DMS 273 treated with DMSO at 0.1 percent for 48 hours (cell line): ENCODE data around the gene SPEN.
"Not testable (repeated sequence)": the region's sequence is repeated elsewhere in the genome, so short reads cannot be mapped to it uniquely, and the experiment has no call there.

Source experiments
- DNase-seq: peaks from one replicate; lab custom pipeline; 2025; lab: John Stamatoyannopoulos, UW

SPEN gene

DNA sequence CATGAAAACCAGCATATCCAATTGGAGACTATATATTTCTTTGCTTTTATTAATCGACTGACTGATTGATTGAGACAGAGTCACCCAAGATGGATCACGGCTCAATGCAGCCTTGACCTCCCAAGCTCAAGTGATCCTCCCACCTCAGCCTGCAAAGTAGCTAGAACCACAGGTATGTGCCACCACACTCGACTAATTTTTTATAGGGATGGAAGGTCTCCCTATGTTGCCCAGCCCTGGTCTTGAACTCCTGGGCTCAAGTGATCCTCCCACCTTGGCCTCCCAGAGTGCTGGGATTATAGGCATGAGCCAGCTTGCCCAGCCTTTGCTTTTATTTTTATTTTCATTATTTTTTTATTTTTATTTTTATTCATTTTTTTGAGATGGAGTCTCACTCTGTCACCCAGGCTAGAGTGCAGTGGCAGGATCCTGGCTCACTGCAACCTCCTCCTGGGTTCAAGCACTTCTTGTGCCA is 5.4 kb downstream of the SPEN start:
- no peak for DNase-seq

DNA sequence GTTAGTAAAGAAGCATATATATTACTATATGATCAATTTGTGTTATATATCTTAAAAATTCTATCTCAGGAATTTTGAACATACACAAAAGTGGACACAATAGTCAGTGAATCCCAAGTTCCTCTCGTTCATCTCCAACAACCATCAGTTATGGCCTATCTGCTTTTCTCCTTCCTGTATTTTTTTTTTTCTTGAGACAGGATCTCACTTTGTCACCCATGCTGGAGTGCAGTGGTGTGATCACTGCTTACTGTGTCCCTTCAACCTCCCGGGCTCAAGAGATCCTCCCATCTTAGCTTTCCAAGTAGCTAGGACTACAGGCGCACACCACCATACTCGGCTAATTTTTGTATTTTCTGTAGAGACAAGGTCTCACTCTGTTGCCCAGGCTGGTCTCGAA is 9.4 kb downstream of the SPEN start:
- no peak for DNase-seq

DNA sequence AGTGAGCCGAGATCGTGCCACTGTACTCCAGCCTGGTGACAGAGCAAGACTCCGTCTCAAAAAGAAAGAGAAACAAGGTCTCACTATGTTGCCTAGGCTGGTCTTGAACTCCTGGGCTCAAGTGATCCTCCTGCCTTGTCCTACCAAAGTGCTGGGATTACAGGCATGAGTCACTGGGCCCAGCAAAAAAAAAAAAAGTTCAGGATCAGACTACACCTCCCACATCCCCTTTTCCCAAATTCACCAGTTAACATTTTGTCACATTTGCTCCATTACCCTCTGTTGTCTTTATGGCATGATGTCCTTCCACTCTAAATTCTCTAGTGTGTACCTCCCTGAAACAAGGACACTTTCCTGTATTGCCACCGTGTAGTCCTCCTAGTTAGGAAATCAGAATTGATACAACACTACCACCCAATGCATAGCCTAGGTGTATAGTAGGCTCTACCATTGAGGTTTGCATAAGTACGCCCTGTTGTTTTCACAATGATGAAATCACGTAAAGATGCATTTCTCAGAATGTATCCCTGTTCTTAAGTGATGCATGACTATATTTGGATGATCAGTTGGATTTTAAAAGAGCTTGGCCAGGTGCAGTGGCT is 10.7 kb downstream of the SPEN start:
- DNase-seq: no peak

DNA sequence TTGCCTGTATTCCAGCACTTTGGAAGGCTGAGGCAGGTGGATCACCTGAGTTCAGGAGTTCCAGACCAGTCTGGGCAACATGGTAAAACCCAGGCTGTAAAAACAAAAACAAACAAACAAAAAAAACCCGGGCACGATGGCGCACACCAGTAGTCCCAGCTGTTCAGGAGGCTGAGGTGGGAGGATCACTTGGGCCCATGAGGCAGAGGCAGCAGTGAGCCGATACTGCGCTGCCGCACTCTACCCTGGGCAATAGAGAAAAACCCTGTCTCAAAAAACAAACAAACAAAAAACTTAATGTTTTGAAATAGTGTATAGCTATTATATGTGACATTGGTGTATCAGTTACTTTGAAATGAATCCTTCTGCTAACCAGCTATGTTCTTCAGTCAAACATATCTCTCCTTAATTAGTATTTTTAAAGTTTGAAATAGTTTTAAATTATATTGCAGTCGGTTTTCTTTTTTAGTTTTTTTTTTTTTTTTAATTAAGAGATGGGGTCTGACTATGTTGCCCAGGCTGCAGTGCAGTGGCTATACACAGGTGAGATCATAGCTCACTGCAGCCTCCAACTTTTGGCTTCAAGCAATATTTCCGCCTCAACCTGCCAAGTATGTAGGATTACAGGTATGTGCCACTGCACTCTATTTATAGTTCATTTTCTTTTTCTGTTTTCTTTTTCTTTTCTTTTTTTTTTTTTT is 11.3 kb downstream of the SPEN start:
- DNase-seq: no peak

DNA sequence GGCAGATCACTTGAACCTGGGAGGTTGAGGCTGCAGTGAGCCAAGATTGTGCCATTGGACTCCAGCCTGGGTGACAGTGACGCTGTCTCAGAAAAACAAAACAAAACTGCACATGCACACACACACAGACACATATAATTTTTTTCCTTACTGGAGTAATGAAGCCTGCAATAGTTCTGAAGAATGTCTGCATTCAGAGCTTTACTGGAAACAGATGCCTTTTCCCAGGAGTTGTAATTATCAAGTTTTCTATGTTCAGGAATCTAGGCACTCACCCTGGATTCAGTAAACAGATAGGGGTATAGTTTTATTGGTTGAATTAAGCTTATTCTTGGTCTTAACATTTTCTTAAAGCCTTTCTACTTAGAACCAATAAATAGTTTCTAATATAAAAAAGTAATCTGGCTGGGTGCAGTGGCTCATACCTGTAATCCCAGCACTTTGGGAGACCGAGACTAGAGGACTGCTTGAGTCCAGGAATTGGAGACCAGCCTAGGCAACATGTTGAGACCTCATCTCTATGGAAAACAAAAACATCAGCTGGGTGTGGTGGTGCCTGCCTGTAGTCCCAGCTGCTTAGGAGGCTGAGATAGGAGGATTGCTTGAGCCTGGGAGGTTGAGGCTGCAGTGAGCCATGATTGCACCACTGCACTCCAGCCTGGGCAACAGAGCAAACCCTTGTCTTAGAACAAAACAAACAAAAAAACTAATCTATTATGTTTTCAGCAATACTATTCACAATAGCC is 15.8 kb downstream of the SPEN start:
- DNase-seq: no peak

DNA sequence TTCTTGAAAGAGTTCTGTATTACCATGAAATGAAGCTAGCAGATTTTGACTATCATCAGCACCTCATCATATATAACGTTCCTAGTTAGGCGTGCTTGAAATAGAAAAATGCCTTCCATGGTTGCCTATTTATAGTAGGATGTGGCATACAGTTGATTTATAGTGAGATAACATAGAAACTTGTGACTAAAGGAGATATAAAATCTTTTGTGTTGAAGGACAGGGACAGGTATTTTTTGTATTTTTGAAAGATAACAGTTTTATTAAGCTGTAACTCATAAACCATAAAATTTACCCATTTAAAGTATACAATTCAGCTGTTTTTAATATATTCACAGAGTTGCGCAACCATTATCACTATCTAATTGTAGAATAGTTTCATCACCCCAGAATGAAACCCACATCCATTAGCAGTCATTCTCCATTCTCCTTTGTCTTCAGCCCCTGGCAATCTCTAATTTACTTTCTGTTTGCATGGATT is 19.3 kb downstream of the SPEN start:
- no peak for DNase-seq

DNA sequence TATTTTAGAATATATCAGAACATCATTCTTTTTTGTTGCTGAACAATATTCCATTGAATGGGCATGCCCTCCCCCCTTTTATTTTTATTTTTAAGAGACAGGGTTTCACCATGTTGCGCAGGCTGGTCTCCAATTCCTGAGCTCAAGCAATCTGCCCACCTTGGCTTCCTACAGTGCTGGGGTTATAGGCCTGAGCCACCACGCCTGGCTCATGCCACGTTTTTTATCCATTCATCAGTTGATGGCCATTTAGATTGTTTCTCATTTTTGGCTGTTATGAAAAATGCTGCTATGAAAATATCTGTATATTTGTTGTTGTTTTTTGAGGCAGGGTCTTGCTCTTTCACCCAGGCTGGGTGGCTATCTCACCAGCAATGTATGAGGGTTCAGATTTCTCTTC is 19.8 kb downstream of the SPEN start:
- no peak for DNase-seq

DNA sequence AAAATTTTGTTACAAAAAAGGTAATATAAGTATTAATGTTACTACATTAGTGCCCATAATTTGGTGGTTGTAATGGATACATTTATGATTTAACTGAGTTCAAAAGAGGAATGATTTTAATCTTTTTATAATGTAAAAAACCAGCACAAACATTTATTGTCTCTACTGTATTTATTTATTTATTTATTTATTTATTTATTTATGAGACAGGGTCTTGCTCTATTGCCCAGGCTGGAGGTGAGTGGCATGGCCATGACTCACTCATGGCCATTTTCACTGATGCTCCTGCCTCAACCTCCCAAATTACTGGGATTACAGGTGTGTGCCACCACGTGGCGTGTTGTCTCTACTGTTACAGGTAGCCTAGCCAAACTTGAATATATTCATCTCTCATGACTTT is 21.9 kb downstream of the SPEN start:
- no peak for DNase-seq

DNA sequence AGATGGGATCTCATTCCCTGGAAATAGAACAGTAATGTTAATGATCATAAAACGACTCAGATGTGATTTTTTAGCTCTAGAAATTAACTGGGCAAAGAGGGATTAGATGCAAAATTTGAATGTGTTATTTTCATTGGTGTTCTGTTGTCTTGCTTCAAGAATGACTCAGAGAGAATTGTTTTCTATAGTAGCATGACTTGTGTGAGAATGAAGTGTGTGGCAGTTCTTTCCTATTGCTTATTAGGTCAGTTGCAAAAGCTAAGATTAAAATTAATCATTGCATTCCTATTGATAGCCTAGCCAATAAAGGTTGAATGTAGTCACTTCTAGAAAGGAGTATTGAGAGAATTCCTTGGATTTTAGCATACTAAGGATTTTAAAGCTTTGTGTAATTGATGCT is 22.9 kb downstream of the SPEN start:
- DNase-seq: no peak

DNA sequence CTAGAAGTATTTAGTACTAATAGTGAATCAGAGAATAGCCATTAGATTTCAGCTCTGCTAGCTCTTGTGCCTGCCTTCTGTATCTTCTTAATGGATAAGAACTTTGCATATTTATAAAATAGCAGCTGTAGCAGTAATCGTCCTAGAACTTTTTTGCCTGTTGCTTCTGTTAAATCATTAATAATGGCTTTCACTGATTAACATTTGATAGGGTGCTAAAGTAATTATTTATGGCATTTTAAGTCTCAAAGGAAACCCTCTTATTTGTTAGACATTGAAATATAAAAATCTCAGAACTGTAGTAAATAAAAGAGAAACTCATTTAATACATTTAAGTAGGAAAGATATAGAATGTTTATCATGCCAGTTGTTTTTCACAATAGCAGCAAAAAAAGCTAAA is 27.0 kb downstream of the SPEN start:
- no peak for DNase-seq

DNA sequence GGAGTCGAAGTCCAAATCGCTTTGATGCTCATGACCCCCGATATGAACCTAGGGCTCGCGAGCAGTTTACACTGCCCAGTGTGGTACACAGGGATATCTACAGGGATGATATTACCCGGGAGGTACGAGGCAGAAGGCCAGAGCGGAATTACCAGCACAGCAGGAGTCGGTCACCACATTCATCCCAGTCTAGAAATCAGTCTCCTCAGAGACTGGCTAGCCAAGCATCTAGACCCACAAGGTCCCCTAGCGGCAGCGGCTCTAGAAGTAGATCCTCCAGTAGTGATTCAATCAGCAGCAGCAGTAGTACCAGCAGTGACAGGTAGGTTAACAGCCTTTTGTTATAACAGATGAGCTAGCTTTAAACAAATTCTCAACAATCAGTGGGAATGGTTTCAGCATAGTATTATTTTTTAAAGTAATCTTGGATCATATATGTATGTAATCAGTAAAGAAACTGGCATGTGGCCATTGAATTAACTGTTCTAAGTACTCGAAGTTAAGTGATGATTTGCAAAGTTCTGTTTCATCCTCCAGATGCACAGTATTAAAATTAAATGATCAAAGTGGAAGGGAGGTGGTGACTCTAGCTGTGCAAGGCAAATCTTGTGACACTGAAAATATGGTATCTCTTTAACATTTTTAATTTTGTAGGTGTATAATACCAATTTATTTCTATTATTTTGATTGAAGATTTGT is 29.0 kb downstream of the SPEN start:
- no peak for DNase-seq

DNA sequence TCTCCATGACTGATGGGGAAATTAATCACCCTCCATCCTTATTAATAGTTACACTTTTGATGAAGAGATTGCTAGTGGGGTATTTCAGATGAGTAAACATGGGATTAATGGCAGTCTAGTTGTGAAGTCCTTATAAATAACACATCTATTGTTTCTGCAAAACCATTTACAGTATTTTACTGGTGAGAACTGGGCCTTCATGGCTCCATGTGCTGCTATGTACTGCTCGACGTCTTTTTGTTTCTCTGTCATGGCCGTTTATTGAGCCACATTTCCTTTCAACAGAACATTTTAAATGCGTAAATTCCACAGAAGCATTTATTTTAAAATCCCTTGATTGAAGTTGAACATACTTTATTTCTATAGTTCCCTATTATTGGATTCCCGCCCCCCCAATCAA is 34.5 kb downstream of the SPEN start:
- no peak for DNase-seq

DNA sequence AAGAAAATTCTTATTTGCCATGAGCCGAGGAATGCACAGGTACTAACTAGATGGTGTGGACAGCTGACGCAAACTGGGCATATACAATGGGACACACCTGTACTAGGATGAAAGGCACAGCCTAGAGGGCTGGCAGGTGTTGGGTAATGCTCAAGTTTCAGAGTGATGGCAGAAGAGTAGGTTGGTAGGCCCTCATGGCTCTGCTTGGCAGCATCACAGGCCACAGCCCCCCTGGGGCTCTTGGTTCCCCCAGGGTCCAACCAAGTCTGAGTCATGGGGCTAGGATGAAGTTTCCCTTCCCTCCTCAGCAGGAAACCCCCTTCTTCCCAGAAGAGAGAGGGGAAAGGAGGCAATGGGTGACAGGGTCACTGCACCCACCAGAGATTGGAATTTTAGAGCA is 35.2 kb downstream of the SPEN start:
- DNase-seq: no peak

DNA sequence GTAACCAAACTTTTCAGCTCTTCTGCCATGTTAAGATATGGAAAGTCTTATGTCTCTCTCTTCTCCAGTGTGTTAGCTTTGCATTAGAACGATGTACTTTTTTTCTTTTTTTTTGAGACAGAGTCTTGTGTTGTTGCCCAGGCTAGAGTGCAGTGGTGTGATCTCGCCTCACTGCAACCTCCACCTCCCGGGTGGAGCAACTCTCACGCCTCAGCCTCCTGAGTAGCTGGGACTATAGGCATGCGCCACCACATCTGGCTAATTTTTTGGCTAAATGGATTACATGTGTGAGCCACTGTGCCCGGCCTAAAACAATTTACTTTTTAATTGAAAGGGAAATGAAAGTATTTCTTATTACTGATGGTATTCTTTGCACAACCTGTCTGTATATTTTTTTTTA is 35.8 kb downstream of the SPEN start:
- DNase-seq: no peak

DNA sequence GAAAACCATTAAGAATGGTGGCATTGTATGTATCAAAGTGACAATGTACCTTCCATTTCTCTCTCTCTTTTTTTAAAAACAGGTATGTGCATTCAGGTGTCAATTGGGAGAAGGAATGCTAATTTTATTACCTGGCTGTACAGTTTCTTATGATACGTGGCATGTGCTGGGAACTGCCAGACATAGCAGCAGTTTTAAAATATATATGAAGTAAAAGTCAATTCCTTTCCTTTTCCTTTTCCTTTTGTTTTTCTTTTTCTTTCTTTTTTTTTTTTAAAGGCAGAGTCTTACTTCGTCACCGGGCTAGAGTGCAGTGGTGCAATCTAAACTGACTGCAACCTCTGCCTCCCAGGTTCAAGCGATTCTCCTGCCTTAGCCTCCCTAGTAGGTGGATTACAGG is 37.0 kb downstream of the SPEN start:
- no peak for DNase-seq

DNA sequence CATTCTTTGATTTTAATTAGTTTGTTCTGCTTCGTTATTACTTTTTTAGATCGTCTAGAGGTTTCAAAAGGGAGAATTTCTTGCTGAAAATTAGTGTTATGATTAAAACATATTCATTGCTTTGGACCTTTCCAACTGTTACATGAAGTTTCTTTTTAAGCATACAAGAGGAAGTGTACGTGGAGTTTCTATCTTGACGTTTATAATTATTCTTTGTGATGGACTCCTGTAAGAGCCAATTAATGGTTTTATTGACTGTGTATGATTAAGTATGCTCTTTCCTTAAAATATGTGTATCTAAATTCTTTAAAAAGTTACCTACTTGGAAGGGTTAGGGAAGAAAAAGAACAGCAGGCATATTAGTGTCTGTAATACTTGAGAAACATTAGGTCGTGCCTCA is 37.8 kb downstream of the SPEN start:
- no peak for DNase-seq

DNA sequence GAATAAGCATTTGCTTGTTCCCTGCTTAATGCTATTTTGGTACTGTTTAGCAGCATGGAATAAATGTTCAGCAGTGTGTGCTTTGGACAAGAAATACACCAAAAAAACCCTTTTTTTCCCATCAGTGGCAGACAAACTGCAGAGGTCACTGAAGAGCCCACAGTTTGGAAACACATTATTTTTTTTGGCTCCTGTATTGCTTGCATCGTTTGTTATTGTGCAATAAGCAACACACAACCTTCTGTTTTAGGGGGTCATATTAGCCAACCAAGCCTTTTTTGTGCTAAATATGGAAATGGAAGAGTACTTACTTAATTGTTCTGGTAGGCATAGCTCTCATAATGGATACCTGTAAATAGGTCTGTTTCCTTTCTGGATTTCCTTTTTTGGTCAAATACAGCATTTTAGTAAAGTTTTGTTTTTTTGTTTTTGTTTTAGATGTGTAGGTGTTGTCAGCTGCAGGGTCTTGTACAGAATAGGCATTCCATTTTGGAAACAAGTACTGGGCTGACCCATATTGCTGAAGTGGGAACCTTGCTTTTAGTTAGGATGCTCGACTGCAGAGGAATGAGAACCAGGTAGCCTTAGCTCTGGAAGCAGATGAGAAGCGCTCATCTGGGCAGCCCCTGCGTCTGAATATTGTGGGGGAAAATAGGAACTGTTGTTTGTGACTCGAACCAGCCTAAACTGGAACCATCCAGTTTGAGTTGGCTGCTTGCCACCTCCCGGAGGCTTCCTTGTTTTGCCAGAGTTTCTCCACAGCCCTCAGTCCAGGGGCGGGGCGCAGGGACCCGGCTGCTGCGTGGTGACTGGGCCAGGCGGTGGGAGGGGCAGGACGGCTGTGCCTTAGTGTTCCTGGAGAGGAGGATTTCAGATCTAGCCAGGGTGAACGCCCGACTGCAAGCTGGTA is 38.4 kb downstream of the SPEN start:
- peak; percentile 76 for DNase-seq

DNA sequence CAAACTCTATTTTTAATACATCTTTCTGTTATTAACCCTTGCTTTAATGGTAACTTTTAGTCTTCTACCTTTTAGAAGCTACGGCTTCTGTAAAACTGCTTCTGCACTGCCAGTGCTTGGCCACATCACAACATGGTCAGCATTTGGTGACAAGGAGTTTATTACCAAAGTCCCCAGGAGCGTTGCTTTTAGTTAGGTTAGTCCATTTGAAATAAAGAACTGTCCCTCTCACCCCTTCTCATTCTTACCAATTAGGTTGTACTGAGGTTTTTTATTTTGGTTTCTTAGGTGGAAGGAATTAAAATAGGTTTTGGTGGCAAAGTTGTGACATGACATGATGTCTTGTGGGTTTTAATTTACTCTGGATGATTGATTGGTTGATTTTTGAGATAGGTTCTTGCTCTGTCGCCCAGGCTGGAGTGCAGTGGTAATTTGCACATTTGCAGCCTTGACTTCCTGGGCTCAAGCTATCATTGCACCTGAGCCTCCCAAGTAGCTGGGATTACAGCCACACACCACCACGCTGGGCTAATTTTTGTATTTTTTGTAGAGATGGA is 39.2 kb downstream of the SPEN start:
- no peak for DNase-seq

DNA sequence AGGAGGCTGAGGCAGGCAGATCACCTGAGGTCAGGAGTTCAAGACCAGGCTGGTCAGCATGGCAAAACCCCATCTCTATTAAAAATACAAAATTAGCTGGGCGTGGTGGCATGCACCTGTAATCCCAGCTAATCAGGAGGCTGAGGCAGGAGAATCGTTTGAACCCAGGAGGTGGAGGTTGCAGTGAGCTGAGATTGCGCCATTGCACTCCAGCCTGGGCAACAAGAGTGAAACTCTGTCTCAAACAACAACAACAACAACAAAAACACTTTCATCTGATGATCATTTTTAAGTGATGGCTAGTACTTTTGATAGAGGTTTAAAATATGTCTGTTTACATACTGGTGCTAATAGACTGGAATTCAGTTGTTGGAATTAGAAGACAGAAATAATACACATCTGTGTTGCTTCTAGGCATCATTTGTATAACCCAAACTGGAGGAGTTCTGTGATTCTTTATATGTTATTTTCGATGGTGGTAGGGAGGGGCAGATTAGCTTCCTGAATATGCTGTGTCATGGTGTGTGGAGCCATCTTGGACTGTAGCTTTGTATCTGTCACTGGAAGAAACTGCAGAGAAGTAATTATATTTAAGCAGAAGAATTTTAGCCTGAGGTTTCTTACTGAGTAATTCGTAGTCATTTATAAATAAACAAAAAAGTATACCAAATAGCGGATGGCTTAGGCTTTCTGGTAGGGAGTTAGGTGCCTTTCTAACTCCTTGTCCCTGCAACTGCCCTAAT is 45.5 kb downstream of the SPEN start:
- DNase-seq: not testable (repeated sequence)

DNA sequence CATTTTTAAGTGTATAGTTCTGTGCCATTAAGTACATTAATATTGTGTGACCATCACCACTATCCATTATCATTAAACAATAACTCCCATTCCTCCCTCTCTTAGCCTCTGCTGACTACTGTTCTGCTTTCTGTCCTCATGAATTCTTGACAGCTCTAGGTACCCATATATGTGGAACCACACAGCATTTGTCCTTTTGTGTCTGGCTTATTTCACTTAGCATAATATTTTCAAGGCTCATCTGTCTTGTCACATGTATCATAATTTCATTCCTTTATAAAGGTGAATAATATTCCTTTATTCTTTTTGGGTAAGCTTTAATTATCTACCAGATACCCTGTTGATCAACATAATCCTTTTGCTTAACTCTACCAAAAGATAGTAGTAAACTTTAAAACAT is 47.7 kb downstream of the SPEN start:
- DNase-seq: no peak
